ENCODE data around the gene FHOD1. TPM values are rescaled to one million over a fixed set of nuclear protein-coding genes. Genes with fewer than 3 reads are reported as not detected.

Gene FHOD1
- polyA plus RNA-seq, 1 of the 3 experiments (the other 2 are of a cell fraction), result 70.9 TPM

DNA sequence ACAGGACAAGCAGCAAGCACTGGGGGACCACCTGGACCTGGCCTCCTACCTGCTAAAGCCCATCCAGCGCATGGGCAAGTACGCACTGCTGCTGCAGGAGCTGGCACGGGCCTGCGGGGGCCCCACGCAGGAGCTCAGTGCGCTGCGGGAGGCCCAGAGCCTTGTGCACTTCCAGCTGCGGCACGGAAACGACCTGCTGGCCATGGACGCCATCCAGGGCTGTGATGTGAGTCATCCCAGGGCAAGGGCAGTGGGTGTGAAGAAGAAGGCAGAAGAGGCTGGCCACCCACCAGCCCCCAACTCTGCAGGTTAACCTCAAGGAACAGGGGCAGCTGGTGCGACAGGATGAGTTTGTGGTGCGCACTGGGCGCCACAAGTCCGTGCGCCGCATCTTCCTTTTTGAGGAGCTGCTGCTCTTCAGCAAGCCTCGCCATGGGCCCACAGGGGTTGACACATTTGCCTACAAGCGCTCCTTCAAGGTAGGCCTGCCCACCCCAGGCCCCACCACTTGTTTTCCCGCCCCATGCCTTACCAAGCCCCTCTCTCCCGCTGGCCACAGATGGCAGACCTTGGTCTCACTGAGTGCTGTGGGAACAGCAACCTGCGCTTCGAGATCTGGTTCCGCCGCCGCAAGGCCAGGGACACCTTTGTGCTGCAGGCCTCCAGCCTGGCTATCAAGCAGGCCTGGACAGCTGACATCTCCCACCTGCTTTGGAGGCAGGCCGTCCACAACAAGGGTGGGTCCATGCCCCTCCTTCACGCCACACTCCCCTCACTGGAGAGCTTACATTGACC lies 39.4 kb upstream of the FHOD1 start:
- no peaks in the 10 kb centered on the region for H3K27me3 ChIP-seq (ENCODE audit: insufficient read depth)
- CTCF ChIA-PET, result interaction anchor here (1.2 to 3.8 kb wide), 6 partner anchors 9 to 131 kb away, joined by 3 to 23 read pairs (median 12); partner anchors contain the start of genes FHOD1, KCTD19, LRRC36 and SLC9A5
- 93% methylated on average over 17 of the region's 28 CpGs for WGBS (ENCODE audit: low lambda C conversion rate)
- H3K4me2 ChIP-seq, result no peak overlapping the region
- H3K4me3 ChIP-seq (ENCODE audit: low read depth in 2 of 2, low read length in 1 of 2), result no peak overlapping the region
- H3K36me3 ChIP-seq (replicated peaks in 1 of 2; ENCODE audit: control insufficient read depth in 1 of 2, insufficient read depth in 2 of 2, low read length in 1 of 2), result peaks cover 7 to 39% of the 10 kb centered on the region in 2 experiments
- no peak overlapping the region for H3K9ac ChIP-seq
- no peaks in the 10 kb centered on the region for H3K79me2 ChIP-seq (ENCODE audit: insufficient read depth)
- H4K20me1 ChIP-seq (ENCODE audit: insufficient read depth), result no peaks in the 10 kb centered on the region
- no peak overlapping the region for H3K27ac ChIP-seq (ENCODE audit: low read depth in 2 of 2, low read length in 1 of 2)
- peaks cover 0 to 21% of the 10 kb centered on the region in 2 experiments; a peak in 1 of 4 replicates for H3K4me1 ChIP-seq (ENCODE audit: control insufficient read depth in 1 of 2, insufficient read depth in 2 of 2, low read depth in 1 of 2, low read length in 1 of 2)
- no peak overlapping the region for H2AFZ ChIP-seq (ENCODE audit: low read depth)
- POLR2A ChIA-PET, result no interaction called here
- peaks cover 9% of the 10 kb centered on the region for H3F3A ChIP-seq (replicated peaks; ENCODE audit: insufficient read depth)
- no peaks in the 10 kb centered on the region for H3K9me3 ChIP-seq
- TF ChIP-seq RFX5 (IDR thresholded peaks at IDR 0.05; ENCODE audit: low read length), result no peak
- TF ChIP-seq, protein P1, sequence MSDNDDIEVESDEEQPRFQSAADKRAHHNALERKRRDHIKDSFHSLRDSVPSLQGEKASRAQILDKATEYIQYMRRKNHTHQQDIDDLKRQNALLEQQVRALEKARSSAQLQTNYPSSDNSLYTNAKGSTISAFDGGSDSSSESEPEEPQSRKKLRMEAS (IDR thresholded peaks at IDR 0.05; ENCODE audit: low read depth), result no peak
- TF ChIP-seq JUND (IDR thresholded peaks at IDR 0.05), result no peak
- TF ChIP-seq NFIC (IDR thresholded peaks at IDR 0.05; ENCODE audit: borderline replicate concordance), result no peak
- no peak for TF ChIP-seq GATA2 (CRISPR knock-in tag; IDR thresholded peaks at IDR 0.05)
- no peak for TF ChIP-seq NRF1 (IDR thresholded peaks at IDR 0.05; ENCODE audit: low read depth, low read length)
- TF ChIP-seq USF1 (IDR thresholded peaks at IDR 0.05; ENCODE audit: borderline replicate concordance, low read depth), result no peak
- no peaks in the 10 kb centered on the region for H3K9me2 ChIP-seq
- no peak for DNase-seq

- DNase-seq, result peak; percentile 69
- Histone ChIP-seq H3F3A (replicated peaks; ENCODE audit: insufficient read depth) (peaks cover 9% of the 10 kb centered on the region), H3K79me2 (ENCODE audit: insufficient read depth) (peaks cover 5% of the 10 kb centered on the region), H3K4me2 (no peak overlapping the region), H3K9me2 (no peaks in the 10 kb centered on the region), H4K20me1 (ENCODE audit: insufficient read depth) (no peaks in the 10 kb centered on the region), H3K27ac (ENCODE audit: low read depth in 2 of 2, low read length in 1 of 2) (peak overlapping the region in 1 of 2 experiments; percentile 48; a peak in 1 of 4 replicates), H3K27me3 (ENCODE audit: insufficient read depth) (no peaks in the 10 kb centered on the region), H3K9me3 (no peaks in the 10 kb centered on the region), H2AFZ (ENCODE audit: low read depth) (no peak overlapping the region), H3K9ac (no peak overlapping the region), H3K4me3 (ENCODE audit: low read depth in 2 of 2, low read length in 1 of 2) (no peak overlapping the region), H3K4me1 (ENCODE audit: control insufficient read depth in 1 of 2, insufficient read depth in 2 of 2, low read depth in 1 of 2, low read length in 1 of 2) (peaks cover 2 to 30% of the 10 kb centered on the region in 2 experiments; a peak in 2 of 4 replicates), H3K36me3 (replicated peaks in 1 of 2; ENCODE audit: control insufficient read depth in 1 of 2, insufficient read depth in 2 of 2, low read length in 1 of 2) (peaks cover 12 to 40% of the 10 kb centered on the region in 2 experiments)
- WGBS (ENCODE audit: low lambda C conversion rate), result 95% methylated on average over 18 of the region's 34 CpGs
- TF ChIP-seq RAD21 (IDR thresholded peaks at IDR 0.05; ENCODE audit: low read length) (peak; percentile 31; the same call in 1 of the 2 replicates), NRF1 (IDR thresholded peaks at IDR 0.05; ENCODE audit: low read depth, low read length) (no peak), CTCF (IDR thresholded peaks at IDR 0.05) (peak; percentile 34), SMC3 (IDR thresholded peaks at IDR 0.05; ENCODE audit: low read depth, low read length) (peak; percentile 31; the same call in 1 of the 2 replicates), NFIC (IDR thresholded peaks at IDR 0.05; ENCODE audit: borderline replicate concordance) (peak; percentile 40; the same call in 1 of the 2 replicates)
- POLR2A ChIA-PET, result interaction anchor here (1.1 to 1.3 kb wide), 3 partner anchors 12 to 58 kb away, joined by 3 to 4 read pairs (median 3); partner anchors contain the start of gene TMEM208
- CTCF ChIA-PET, result interaction anchor here (0.7 to 3.8 kb wide), 20 partner anchors 8 to 307 kb away, joined by 3 to 23 read pairs (median 4); partner anchors contain the start of genes FHOD1, KCTD19, LRRC36 and SLC9A5
These were observed 37.7 kb upstream of the FHOD1 start for GRCh38 chr16:67284699-67285646.
